HG03060 (cell line): Measurements from ENCODE around the gene CCR8.
"Not testable (repeated sequence)": the region's sequence is repeated elsewhere in the genome, so short reads cannot be mapped to it uniquely, and the experiment has no call there.

Source experiments
- ATAC-seq: cut with Tn5 transposase; IDR thresholded peaks from one replicate; pipeline ENCODE4 v1.9.1; 2021; ENCODE audit warnings: low read depth, moderate number of reproducible peaks; ENCODE audit not compliant: unreplicated experiment

CCR8 gene

DNA sequence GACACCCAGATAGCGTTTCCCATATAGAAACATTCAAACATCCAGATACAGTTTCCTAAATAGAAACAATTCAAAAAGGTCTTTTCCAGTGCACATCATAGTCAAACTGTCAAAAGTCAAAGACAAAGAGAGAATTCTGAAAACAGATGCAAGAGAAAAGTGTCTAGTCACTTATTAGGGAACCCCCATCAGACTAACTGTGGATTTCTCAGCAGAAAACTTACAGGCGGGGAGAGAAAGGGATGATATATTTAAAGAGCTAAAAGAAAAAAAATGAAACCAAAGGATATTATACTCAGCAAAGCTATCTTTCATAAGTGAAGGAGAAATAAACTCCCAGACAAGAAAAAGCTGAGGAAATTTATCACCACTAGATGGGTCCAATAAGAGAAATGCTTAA is 27.3 kb upstream of the CCR8 start:
- no peak for ATAC-seq

DNA sequence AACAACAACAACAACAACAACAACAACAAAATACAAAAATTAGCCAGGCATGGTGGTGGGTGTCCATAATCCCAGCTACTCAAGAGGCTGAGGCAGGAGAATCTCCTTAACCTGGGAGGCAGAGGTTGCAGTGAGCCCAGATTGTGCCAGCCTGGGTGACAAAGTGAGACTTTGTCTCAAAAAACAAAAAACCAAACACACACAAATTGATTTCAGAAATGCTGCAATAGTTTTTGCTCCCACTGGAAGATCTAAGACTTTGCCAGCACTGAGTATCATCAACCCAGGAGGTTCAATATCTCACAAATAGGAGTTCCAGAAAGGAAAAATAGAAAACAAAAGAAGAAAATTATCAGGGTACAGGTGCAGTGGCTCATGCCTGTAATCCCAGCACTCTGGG is 16.2 kb upstream of the CCR8 start:
- no peak for ATAC-seq

DNA sequence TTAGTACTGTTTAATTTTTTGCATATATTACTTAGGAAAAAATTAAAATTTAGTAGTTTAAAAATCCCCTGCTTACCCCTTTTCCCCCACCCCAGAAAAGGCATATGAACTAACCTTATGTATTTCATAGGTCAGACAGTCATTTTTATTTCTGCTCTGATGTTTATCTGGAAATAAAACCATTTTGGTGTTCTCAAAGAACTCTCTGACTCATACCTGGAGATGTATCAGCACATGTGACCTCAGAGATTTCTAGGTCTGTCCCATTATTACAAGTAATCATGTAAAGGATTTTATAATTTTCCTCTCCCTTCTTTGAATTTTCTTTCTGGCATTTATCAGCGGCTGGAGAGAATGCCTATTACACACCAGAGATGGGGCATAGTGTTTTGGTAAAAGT is 14.1 kb upstream of the CCR8 start:
- no peak for ATAC-seq

DNA sequence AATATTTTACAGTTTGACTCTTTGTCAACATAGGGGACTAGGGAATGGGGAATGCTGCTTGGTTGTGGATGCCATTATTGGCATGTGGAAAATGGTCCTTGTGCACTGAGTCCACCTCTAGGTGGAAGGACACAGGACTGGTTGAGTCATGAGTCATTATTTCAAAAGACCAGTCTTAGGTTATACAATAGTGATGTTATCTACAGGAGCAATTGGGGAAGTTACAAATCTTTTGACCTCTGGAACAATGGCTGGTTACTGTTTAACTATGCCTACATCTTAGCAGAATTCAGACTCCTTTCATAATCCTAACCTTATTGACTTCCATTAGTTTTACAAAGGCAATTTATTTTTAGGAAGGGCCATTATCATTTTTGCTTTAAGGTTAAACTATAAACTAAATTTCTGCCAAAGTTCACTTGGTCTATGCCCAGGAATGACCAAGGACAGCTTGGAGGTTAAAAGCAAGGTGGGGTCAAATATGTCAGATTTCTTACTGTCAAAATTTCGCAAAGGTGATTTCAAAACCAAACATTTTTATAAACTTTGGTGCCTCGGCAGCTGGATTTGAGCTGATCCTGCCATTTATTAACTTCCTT is 11.8 kb upstream of the CCR8 start:
- ATAC-seq: no peak

DNA sequence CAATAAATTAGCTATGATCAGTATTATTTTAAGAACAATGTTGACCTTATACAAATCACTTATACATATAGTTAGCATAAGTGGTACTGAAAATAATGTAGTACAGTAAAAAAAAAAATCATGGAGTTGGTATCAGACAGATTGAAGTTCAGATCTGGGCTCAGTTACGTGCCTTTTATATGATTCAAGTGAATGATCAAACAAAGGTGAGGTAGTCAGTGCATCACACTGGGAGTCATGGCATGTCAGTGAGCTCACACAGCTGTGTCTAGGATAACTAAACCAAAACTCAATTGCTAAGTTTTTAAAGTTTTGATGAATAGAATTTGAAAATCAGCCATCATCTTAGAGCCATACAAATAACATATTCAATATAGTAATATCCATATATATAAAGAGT is 11.2 kb upstream of the CCR8 start:
- ATAC-seq: no peak

DNA sequence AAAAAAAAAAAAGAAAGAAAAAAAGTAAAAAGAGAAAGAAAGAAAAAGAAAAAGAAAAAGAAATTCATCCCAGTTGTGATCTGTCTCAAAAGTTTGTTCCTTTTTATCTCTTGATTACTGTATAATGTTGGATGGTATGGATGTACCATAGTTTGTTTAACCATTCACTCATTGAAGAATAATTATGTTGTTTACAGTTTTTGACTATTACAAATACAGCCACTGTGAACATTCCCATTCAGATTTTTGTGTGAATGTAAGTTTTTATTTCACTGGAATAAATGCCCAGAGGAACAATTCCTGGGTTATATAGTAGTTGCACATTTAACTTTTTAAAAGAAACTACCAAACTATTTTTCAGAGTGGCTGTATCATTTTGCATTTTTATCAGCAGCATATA is 10.3 kb upstream of the CCR8 start:
- ATAC-seq: no peak

DNA sequence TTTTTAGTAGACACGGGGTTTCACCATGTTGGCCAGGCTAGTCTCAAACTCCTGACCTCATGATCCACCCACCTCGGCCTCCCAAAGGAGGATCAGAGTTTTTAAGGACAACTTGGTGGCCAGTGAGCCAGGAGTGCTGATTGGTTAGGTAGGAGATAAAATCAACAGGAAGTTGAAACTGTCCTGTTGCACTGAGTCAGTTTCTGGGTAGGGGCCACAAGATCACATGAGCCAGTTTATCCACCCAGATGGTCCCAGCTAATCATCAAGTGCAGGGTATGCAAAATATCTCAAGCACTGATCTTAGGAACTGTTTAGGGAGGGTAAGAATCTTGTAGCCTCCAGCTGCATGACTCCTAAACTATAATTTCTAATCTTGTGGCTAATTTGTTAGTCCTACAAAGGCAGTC is 7.9 kb upstream of the CCR8 start:
- ATAC-seq: not testable (repeated sequence)

DNA sequence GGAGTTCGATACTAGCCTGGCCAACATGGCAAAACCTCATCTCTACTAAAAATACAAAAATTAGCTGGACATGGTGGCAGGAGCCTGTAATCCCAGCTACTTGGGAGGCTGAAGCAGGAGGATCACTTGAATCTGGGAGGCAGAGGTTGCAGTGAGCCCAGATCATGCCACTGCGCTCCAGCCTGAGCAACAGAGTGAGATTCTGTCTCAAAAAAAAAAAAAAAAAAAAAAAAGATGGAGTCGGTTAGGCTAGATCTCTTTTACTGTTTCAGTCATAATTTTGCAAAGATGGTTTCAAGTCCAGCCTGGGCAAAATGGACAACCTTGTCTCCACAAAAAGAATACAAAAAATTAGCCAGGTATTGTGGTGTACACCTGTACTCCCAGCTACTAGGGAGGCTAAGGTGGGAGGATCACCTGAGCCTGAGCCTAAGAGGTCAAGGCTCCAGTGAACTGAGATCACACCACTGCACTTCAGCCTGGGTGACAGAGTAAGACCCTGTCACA is 7.2 kb upstream of the CCR8 start:
- ATAC-seq: not testable (repeated sequence)

DNA sequence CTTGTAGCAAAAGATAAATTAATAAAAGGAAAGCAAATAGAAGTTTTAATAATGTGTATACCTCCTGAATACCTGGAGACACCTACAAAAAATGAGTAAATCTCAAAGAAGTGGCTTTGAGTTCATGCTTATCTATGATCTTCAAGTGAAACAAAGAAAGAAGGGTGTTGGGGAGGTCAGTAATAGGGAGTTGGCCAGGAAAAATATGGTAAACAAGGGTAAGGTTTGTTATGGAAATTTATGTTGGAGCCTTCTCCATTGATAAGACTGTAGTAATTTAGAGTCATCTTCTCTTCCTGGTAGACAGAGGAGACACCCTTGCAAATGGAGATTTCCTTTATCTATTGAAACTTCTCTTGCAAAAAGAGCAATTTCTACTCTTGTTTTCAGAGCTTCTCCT is 6.6 kb upstream of the CCR8 start:
- ATAC-seq: no peak

DNA sequence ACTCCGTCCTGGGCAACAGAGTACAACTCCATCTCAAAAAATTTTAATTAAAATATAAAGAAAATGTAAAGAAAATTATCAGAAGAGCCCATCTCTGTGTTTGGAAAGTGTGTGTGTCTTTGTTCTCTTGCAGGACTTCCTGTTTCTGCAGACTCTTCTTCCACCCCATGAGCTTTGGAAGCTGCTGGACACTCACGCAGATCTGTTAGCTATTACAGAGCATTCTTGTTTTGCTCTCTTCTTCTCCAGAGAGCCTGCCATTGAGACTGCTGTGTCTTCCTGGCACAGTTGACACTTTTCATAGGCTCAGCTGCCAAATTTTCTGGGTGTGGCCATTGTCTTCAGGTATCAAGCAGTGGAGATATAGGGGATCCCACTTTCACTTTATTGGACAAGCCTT is 6.0 kb upstream of the CCR8 start:
- ATAC-seq: no peak

DNA sequence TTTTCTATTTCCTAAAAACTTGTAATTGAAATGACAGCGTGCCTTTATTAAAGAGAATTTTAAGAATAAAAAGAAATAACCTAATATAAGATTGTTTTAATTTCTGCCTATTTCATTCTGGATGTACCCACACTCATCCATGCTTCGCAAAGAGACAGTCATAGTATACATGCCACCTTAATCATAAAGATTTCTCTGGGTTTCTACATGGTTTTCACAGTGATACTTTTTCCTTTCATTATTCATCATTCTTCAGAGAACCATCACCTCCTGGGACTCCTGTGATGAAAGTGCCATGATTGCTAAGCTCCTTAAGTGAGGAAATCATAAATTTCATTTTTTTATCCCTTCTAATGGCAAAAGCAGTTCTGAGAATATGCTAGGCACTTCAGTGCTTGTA is 4.3 kb upstream of the CCR8 start:
- ATAC-seq: no peak

DNA sequence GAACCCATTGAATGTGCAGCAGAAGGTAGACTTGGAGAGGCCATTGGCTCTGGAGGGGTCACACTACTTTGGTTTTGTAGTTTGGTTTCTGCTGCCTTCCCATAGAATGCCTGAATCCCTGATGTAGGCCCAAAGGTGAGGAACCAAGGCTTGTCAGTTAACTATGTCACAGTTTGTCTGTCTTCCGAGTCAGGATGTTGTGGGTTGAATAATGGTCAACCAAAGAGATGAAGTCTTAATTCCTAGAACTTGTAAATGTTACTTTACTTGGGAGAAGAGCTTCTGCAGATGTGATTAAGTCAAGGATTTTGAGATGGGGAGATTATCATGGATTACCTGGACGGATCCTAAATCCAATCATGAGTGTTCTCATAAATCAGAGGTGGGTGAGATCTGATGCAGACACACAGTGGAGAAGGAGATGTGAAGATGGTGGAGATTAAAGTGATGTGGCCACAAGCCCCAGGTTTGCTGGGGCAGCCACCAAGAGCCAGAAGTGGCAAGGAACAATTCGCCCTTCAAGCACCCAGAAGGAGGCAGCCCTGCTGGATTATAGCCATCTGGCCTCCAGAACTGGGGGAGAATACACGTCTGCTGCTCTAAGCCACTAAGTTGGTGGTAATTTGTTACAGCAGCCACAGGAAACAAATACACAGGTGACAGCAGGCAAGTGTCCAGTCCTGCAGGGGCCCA is 2.3 kb upstream of the CCR8 start:
- no peak for ATAC-seq

DNA sequence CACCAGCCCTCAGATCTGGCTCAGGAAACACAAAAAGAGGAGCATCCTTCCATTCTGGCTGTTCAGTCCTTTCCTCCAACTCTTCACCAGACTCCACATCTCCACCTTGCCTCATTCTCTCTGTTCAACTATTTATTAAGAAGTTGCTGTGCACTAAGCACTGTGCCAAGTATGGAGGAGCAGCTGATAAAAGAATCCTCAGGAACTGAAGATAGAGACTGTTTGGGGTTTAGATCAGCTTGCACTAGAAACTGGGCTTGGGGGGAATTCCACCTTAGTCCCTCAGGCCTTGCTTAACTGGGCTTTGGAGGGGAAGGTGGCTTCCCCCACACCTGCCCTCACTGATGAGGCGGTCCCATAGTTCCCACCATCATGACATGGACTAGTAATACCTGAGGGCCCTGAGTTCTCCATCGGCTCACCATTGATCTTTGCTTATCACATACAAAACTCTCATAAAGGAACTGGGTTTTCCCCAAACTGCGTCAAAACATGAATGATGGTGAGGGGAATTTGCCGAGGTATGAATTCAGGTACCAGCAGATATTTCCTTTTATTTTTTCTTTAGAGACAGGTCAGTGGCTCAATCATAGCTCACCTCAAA is 1.7 kb upstream of the CCR8 start:
- ATAC-seq: peak; percentile 50

DNA sequence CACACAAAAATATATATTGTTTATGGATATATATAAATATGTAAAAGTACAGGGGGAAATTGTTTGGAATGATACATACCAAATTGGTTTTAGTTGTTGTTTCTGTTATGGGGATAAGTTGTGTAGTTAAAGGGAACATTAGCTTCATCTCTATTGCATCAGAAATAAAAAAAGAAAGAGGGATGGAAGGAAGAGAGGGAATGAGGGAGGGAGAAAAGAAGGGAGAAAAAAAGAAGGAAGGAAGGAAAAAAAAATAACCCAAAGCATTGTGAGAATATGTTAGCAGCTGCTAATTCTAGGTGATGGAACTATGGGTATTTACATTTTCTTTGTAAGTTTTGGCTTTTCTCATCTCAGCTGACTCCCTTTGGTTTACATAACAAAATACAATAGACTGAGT is 1.3 kb downstream of the CCR8 start:
- no peak for ATAC-seq

DNA sequence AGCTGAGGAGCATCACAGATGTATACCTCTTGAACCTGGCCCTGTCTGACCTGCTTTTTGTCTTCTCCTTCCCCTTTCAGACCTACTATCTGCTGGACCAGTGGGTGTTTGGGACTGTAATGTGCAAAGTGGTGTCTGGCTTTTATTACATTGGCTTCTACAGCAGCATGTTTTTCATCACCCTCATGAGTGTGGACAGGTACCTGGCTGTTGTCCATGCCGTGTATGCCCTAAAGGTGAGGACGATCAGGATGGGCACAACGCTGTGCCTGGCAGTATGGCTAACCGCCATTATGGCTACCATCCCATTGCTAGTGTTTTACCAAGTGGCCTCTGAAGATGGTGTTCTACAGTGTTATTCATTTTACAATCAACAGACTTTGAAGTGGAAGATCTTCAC is 3.0 kb downstream of the CCR8 start:
- ATAC-seq: no peak

DNA sequence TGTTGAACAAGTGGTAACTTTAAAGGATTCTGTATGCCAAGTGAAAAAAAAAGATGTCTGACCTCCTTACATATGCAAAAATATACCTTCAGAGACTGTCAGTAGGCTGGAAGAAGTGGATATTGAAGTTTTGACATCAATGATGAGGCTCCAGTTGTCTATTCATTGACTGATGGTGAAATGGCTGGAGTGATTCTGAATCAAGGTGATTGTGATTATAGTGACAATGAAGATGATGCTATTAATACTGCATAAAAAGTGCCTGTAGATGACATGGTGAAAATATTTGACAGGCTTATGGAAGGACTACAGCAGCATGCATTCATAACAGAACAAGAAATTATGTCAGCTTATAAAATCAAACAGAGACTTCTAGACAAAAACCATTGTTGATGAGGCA is 4.1 kb downstream of the CCR8 start:
- ATAC-seq: no peak

DNA sequence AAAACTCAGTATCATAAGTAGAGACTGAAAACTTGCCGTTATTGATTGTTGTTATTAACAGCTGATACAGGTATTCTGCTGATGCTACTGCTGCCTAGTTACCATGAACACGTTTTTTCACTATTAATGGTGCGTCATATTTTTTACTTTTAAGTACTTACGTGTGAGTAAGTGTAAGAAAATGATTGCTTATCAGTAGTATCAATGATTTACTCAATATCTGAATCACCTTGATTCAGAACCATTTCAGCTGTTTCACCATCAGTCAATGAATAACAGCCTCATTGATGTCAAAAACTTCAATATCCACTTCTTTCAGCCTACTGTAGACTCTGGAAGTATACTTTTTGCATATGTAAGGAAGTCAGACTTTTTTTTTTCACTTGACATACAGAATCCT is 4.7 kb downstream of the CCR8 start:
- ATAC-seq: no peak

DNA sequence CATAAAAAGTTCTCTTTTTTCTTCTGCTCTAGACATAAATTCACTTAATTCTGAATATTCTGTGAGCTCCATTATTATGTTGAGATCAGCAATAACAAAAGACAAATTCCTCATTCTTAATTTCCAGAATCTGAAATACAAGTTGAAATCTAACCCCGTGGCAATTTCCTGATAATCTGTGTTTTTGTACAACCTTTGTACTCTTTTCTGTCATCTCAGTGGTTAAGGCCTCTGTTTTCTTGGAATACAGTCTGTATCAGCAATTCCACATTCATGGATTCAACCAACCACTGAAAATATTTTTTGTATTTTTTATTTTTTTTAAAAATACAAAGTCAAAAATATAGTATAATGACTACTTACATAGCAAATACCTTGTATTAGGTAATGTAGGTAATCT is 8.7 kb downstream of the CCR8 start:
- no peak for ATAC-seq

DNA sequence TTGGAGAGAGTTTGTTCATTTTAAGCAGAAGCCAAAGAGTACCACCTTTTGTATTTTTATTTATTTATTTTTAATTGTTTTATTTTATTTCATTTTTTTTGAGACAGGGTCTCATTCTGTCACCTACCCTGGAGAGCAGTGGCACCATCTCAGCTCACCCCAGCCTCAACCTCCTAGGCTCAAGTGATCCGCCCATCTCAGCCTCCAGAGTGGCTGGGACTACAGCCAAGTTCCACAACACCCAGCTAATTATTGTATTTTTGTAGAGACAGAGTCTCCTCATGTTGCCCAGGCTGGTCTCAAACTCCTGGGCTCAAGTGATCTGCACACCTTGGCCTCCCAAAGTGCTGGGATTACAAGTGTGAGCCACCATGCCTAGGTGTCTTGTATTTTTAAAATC is 9.6 kb downstream of the CCR8 start:
- ATAC-seq: no peak

DNA sequence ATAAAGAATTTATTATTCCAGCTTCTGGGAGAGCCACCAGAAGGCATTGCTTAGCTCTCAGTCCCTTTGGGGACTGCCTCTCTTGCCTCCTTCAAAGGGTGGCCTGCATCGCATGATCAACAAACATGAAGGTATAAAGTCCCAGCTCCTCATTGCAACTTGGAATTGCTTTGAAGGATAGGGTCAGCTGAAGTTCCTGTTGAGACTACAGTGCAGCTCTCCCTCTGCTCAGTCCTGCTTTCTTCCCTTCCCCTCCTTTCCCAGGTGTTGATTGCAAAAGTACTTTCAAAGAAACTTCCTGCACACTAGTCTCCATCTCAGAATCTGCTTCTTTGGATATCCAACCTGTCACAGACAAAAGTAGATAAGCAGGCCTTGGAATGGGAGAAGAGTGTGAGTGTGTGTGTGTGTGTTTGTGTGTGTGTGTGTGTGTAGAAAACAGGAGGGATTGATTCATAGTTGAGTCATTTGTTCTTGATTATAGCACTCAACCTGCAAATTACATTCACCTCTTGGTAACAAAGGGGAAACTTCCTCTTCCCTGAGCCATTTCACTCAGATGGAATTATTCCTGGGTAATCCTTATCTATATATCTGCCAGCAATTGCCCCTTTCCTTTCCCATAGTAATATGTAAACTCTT is 13.7 kb downstream of the CCR8 start:
- no peak for ATAC-seq

DNA sequence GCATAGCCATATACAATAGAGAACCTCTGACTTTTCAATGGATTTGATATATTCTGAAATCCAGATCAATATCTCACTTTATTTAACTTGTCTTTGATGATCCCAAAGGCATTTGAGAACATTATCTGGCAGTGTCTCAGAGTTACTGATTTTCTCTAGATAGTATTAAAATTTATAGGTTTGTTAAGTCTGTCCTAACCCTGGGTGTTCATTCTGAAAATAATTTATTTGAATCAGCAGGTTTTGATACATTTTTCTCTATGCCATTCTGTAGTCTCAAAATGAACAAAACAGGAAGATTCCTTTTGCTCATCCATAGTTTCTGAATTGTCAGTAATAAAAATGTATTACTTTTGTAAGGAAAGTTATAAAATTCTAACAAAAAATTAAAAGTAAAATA is 14.3 kb downstream of the CCR8 start:
- no peak for ATAC-seq
